ENCODE measurements around the gene SPATA3.

The SPATA3 gene

GRCh38 chr2:231032575-231033140 is 36.7 kb downstream of the SPATA3 start:
- DNase-seq: no peak

- no peak for DNase-seq
These were observed 37.5 kb downstream of the SPATA3 start for GRCh38 chr2:231033147-231034132.

- DNase-seq: no peak
These were observed 38.5 kb downstream of the SPATA3 start for GRCh38 chr2:231034291-231034882.

- no peak for DNase-seq
These were observed 40.2 kb downstream of the SPATA3 start for GRCh38 chr2:231036131-231036530.

GRCh38 chr2:231036578-231037106 is 40.7 kb downstream of the SPATA3 start:
- no peak for DNase-seq

GRCh38 chr2:231037202-231037730 is 41.3 kb downstream of the SPATA3 start, which contains the start of gene C2orf72:
Gene C2orf72 (plus strand): TSS chr2:231037523. CDS start chr2:231037566, 43 bp downstream.
- no peak for DNase-seq

- DNase-seq: no peak
These were observed 42.0 kb downstream of the SPATA3 start for GRCh38 chr2:231037731-231038482.

GRCh38 chr2:231038483-231039293 is 42.8 kb downstream of the SPATA3 start:
- no peak for DNase-seq

- no peak for DNase-seq
These were observed 43.4 kb downstream of the SPATA3 start for GRCh38 chr2:231039294-231039664.

GRCh38 chr2:231039821-231040364 is 44.0 kb downstream of the SPATA3 start:
- no peak for DNase-seq

- DNase-seq: no peak
These were observed 45.3 kb downstream of the SPATA3 start for GRCh38 chr2:231041061-231041689.

GRCh38 chr2:231043796-231044195 is 47.9 kb downstream of the SPATA3 start:
- no peak for DNase-seq

- no peak for DNase-seq
These were observed 51.0 kb downstream of the SPATA3 start for GRCh38 chr2:231046916-231047273.

GRCh38 chr2:231047274-231047922 is 51.5 kb downstream of the SPATA3 start:
- no peak for DNase-seq

GRCh38 chr2:231047923-231048915 is 52.3 kb downstream of the SPATA3 start:
- DNase-seq: no peak

GRCh38 chr2:231049286-231050017 is 53.5 kb downstream of the SPATA3 start:
- DNase-seq: no peak

GRCh38 chr2:231050018-231050901 is 54.3 kb downstream of the SPATA3 start:
- no peak for DNase-seq

Data from Kasumi-1 (cell line).